RPMI7951 (cell line): ENCODE results near the gene MBTPS1. TPM values are rescaled to one million over a fixed set of nuclear protein-coding genes. Genes with fewer than 3 reads are reported as not detected.

Experiments used
- DNase-seq: peaks from one replicate; pipeline ENCODE4 v3.0.0-alpha.2; 2012; ENCODE audit warnings: low read depth
- total RNA-seq: library from RNA; depleted of rRNA; stranded (reverse); fragments of >200 nt; shearing (Covaris generic); gene quantifications from 2 replicates; pipeline ENCODE4 v1.2.3, GENCODE V29; 2014; rRNA removed

Gene MBTPS1
- 38.2 and 38.6 TPM in 2 replicates for total RNA-seq

GRCh38 chr16:84116720-84117493 lies at the start of gene MBTPS1:
Gene MBTPS1, minus strand, starts transcription at chr16:84116942. Its CDS starts 15,159 bp downstream, at chr16:84101783.
- peak; percentile 97 for DNase-seq

GRCh38 chr16:84165746-84166145 lies 49.0 kb upstream of the MBTPS1 start:
- no peak for DNase-seq

GRCh38 chr16:84161801-84162200 lies 45.1 kb upstream of the MBTPS1 start:
- no peak for DNase-seq

- DNase-seq = no peak
Observed at GRCh38 chr16:84161037-84161436, 44.3 kb upstream of the MBTPS1 start.

GRCh38 chr16:84159800-84160199 lies 43.1 kb upstream of the MBTPS1 start:
- DNase-seq = no peak

GRCh38 chr16:84159007-84159406 lies 42.3 kb upstream of the MBTPS1 start:
- no peak for DNase-seq

GRCh38 chr16:84156342-84156784 lies 39.6 kb upstream of the MBTPS1 start:
- DNase-seq = no peak

- DNase-seq = no peak
Observed at GRCh38 chr16:84155771-84156170, 39.0 kb upstream of the MBTPS1 start.

GRCh38 chr16:84155226-84155625 lies 38.5 kb upstream of the MBTPS1 start:
- no peak for DNase-seq

GRCh38 chr16:84153660-84154214 lies 37.0 kb upstream of the MBTPS1 start:
- DNase-seq = no peak

GRCh38 chr16:84150926-84151325 lies 34.2 kb upstream of the MBTPS1 start:
- DNase-seq = no peak

GRCh38 chr16:84144859-84145639 lies 28.3 kb upstream of the MBTPS1 start, which contains the start of the genes DNAAF1 and HSDL1:
Gene DNAAF1, plus strand, starts transcription at chr16:84145308. Its CDS starts 133 bp downstream, at chr16:84145441.
Gene HSDL1, minus strand, starts transcription at chr16:84145177. Its CDS starts 13,856 bp downstream, at chr16:84131321.
- DNase-seq = peak; percentile 76

- no peak for DNase-seq
Observed at GRCh38 chr16:84144209-84144858, 27.6 kb upstream of the MBTPS1 start.

GRCh38 chr16:84143784-84144199 lies 27.1 kb upstream of the MBTPS1 start:
- no peak for DNase-seq

- DNase-seq = no peak
Observed at GRCh38 chr16:84143081-84143480, 26.3 kb upstream of the MBTPS1 start.

GRCh38 chr16:84141143-84141670 lies 24.5 kb upstream of the MBTPS1 start:
- DNase-seq = no peak

GRCh38 chr16:84139628-84140258 lies 23.0 kb upstream of the MBTPS1 start:
- no peak for DNase-seq

GRCh38 chr16:84138824-84139627 lies 22.3 kb upstream of the MBTPS1 start:
- peak; percentile 36 for DNase-seq

- DNase-seq = no peak
Observed at GRCh38 chr16:84138500-84138823, 21.7 kb upstream of the MBTPS1 start.

- DNase-seq = no peak
Observed at GRCh38 chr16:84137769-84138357, 21.1 kb upstream of the MBTPS1 start.
